NCI-H526 treated with DMSO at 0.1 percent for 48 hours (cell line): ENCODE data around the gene TUBB4A.
A peak's percentile ranks its signal among the peaks of the same experiment; 100 is the strongest.
"Not testable (repeated sequence)": the region's sequence is repeated elsewhere in the genome, so short reads cannot be mapped to it uniquely, and the experiment has no call there.

ENCODE experiments used
- DNase-seq: peaks from one replicate; lab custom pipeline; 2025; lab: John Stamatoyannopoulos, UW

Gene TUBB4A

DNA sequence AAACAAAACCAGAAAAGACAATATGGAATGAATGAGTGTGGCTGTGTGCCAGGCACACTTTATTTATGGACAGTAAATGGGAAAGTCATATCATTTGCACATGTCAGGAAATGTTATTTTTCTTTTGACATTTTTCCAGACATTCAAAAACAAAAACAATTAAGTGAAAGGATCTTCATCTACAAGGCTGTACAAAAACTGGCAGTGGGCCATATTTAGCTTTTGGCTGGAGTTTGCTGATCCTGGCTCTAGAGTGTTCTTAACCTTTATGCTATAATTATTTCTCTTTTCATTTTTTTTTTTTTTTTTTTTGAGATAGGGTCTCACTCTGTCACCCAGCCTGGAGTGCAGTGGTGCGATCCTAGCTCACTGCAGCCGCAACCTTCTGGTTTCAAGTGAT lies 22.2 kb upstream of the TUBB4A start:
- no peak for DNase-seq

DNA sequence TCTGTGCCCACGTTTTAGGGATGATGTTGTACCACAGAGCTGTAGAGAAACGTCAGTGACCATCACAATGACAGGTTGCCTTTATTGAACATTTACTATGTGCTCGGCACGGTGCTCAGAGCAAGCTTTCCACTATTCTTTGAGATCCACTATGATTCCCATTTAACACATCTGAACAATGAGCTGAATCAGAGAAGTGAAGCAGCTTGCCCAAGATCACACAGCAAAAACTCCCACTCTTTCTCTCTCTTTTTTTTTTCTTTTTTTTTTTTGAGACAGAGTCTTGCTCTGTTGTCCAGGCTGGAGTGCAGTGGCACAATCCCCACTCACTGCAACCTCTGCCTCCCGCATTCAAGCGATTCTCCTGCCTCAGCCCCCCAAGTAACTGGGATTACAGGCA lies 20.6 kb upstream of the TUBB4A start:
- no peak for DNase-seq

DNA sequence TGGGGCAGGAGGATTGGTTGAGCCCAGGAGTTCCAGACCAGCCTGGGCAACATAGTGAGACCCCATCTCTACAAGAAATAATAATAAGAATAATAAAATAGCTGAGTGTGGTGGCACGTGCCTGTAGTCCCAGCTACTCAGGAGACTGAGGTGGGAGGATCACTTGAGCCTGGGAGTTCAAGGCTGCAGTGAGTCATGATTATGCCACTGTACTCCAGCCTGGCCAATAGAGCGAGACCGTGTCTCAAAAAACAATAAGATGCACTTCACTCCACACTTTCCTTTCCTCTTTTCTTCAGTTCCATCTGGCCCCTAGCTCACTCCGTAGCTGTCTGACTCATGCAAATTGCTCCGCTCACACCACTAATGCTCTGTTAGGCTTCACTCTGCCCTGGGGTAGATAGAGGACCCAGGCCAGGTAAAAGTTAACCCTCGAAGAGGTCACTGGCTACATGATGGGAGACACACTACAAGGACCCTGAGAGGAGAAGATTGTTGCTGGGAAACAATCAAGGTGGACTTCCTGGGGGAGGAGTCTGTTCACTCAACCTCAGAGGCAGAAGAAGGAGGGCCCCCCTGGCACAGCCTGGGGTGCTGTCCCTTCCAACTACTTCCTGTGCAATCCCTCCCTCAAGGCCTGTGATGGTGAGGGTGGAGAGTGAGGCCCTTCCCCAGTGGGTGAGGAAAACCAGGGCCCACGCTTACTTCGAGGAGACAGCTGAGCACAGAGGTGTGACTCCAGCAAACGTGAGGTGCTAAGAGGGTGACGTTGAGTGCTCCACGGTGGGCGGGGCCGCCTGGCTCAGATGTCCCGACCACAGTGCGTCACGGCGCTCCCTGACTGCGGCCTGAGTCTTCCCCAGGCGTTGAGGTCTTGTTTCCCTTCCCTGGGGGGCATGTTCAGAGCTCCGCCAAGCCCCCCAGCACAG lies 19.9 kb upstream of the TUBB4A start:
- DNase-seq: no peak

DNA sequence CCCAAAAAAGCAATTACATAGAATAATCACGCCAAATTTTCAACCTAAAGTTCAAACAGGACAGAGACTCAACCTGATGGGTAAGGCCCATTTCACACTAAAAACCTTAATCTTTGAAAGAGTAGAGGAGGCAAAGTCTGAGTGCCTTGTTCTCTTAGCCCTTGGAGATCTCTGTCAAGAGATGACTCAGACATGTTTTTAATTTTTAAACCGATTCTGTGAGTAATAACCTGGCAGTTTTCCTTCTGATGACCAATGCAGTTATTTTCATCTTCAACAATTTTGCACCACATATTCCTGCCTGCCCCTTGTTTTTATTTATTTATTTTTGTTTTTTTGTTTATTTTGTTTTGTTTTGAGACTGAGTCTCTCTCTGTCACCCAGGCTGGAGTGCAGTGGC lies 17.2 kb upstream of the TUBB4A start:
- DNase-seq: no peak

DNA sequence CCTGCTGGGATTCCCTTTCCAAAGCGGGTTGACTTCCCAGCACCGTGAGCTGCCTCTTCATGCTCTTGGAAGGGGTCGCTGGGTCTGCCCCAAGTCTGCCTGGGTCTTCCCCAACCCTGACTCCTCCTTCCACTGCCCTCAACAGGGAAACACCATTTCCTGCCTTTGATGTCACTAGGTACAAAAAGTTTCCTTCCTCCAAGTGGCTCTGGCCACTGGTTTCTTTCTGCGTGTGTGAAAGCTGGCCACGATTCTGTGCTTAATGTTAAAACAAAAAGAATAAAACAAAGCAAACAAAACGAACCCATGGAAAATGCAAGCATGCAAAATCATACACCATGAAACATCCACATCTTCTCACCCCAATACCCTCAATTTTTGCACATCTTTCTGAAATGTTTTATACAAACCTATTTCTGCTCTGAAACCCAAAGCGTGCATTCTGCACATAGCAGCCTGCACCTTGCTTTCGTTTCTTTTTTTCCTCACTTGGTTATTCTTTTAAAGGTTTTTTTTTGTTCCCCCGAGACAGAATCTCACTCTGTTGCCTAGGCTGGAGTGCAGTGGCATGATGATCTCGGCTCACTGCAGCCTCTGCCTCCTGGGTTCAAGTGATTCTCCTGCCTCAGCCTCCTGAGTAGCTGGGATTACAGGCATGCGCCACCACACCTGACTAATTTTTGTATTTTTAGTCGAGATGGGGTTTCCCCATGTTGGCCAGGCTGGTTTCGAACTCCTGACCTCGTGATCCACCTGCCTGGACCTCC lies 16.2 kb upstream of the TUBB4A start:
- DNase-seq: no peak

DNA sequence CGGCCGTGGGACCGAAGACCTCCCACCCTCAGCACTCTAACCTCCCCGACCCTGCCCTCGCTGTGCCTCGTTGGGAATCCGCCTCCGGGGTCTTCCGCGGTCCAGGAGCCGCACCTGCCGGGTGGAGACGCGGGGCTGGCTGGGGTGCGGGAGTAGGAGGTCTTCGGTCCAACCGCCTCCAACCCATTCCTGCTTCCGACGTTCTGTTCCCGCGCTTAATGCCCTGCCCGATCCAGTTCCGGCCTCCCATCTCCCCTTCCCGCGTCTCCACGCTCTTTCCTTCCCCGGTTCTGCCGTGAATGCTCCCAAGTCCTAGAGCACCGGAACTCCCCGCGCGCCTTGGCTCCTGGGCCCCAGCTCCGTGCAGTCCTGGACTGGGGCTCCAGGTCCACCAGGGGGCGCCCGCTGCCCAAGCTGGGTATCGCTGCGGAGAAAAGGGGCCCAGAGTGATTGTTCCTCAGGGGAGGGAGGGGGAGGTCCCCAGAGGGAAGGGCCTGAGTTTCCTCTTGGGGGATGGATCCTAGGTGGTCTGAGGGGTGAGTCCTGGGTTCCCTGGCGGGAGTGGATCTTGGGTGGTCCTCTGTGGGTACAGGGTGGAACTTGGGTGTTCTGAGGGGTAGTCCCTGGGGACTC lies 14.7 kb upstream of the TUBB4A start:
- DNase-seq: peak; percentile 65

DNA sequence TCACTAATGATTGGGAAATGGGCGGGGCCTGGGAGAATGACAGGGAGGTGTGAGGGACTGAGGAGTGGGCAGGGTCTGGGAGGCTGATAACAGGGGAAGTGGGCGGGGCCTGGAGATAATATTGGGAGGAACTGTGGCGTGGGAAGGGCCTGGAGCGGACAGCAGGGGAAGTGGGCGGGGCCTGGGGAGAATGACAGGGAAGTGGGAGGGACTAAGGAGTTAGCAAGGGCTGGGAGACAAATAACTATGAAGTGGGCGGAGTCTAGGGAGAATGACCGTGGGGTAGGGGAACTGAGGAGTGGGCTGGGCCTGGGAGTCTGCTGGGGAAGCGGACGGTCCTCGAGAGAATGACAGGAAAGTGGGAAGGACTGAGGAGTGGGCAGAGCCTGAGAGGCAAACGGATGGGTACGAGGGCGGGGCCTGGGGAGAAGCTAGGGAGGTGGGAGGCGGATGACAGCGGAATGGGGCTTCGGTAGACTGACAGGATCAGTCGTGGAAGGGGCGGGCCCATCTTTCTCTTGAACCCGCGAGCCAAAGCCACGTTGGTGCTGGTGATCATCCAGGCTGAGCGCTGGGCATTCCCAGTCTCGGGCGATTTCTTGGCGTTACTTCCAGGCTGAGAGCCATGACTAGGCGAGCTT lies 14.0 kb upstream of the TUBB4A start:
- peak; percentile 89 for DNase-seq

DNA sequence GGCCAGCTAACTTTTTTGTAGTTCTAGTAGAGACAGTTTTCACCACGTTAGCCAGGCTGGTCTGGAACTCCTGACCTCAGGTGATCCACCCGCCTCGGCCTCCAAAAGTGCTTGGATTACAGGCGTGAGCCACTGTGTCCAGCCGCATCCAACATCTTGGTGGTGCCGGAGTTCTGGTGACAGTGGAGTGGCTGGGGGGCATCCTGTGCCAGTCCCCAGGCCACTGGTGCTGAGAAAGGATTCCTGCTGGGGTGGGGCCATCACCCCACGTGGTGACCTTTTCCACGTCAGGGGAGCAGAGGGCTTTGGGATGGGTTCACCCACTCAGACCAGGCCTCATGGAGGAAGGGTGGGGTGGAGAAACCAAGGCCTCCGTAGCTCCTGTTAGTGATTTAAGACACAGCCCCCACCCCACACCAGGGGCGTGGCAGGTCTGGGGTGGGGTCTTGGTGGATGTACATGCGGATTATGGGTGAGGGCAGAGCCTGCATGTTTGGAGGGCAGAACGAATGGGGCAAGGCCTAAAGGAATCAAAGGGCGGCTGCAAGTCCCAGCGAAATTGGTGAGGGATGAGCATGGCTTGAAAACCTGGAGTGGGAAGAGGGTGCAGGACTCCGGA lies 12.9 kb upstream of the TUBB4A start:
- no peak for DNase-seq

DNA sequence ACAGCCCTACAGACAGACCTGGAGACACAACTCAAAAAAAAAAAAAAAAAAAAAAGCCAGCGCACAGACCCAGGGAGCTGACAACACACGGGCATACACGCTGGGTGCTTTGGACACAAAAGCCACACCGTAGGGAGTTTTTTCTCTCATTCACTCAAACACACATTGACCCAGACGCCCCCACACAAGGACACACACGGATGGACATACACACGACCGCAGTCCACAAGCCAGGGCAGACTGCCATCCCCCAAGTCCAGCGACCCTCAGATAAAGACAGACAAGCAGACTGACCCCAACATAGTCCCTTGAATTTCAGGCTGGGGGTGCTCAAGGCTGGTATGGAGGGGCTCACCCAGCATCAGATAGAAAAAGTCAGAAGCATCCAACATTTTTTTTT lies 12.0 kb upstream of the TUBB4A start:
- no peak for DNase-seq

DNA sequence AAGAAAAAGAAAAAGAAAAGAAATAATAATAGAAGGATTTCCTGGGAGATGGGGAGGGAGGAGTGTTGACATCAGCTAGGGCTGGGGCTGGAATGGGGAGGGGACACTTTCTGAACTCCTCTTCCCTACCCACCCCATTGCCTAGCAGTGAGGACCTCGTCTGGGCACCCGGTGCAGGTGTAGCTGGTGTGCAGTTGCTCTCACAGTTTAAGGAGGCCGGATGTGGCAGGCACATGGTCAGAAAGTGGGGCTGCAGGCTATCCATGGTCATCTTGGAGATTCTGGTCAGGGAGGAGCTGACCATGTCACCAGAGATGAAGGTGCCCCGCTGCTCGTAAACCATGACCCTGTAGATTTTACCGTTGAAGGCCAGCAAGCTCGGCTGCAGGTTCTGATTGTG lies 8.5 kb upstream of the TUBB4A start:
- no peak for DNase-seq

DNA sequence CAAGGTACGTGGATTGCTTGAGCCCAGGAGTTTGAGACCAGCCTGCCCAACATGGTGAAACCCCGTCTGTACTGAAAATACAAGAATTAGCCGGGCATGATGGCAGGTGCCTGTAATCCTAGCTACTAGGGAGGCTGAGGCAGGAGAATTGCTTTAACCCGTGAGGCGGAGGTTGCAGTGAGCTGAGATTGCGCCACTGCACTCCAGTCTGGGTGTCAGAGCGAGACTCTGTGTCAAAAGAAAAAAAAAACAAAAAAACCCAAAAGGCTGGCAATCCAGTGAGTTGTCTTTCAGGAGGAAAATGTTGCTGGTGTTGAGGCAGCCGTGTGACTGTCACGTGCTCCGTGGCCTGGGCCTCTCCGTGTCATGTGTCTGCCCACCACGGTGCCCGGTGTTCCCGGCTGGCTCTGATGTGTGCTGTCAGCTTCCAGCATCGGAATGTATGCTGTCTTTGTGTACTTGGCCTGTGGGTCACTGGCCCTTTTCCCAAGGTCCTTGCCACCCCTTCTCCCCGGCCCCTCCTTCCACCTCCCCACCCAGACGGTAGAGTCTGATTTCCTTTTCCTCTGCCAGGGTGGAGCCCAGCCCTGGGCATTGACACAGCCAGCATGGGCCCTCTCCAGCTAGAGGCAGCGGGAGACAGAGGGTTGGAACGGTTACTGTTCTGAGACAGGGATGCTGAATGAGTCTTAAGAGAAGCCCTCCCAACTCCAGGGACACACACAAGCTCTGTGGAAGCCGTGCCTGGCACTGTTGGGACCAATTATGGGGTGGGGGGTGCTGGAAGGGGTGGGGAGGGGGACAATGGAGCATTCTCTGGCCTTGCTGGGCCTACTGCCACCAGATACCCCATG lies 7.2 kb upstream of the TUBB4A start:
- DNase-seq: no peak

DNA sequence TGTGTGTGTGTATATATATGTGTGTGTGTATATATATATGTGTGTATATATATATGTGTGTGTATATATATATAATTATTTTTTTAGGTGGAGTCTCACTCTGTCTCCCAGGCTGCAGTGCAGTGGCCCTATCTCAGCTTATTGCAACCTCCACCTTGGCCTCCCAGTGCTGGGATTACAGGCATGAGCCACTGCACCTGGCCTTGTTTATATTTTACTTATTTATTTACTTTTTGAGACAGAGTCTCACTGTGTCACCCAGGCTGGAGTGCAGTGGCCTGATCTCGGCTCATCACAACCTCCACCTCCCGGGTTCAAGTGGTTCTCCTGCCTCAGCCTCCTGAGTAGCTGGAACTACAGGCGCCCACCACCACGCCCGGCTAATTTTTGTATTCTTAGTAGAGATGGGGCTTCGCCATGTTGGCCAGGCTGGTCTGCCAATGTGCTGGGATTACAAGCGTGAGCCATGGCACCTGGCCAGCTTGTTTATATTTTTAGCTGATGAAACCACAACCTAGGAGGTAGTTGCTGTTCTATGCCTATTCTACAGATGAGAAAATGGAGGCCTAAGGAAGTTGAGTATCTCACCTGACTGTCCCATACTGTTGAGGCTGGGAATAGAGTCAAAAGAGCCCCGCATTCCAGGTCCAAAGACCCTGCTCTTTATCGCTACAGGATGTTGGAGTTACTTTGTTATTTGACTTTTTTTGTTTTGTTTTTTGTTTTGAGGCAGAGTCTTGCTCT lies 6.1 kb upstream of the TUBB4A start:
- not testable (repeated sequence) for DNase-seq

DNA sequence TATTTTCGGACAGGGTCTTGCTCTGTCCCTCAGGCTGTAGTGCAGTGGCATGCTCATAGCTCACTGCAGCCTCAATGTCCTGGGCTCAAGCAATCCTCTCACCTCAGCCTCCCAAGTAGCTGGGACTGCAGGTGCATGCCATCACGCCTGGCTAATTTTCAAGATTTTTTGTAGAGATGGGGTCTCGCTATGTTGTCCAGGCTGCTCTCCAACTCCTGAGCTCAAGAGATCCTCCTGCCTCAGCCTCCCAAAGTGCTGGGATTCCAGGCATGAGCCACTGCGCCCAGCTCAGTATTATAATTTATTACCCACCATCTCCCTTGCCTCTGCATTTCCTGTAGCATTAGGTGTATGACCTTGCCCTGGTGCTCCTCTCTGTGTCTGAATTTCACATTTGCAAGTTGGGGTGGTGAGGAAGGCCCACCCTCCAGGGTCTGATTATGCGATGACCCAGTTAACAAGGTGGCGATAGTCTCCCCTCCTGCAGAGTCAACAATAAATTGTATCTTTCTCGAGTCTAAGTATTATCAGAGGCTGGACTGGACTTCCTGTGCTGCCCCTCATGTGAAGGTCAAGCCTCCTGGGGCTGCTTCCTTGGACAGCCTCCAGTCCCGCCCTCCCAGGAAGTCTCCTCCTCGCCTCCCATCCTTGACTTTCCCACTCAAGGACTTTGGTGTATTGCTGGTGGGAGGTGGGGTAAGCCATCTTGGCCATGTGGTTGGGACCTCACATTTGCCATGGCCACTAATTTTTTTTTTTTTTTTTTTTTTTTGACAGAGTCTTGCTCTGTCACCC lies 1.5 kb upstream of the TUBB4A start:
- no peak for DNase-seq

DNA sequence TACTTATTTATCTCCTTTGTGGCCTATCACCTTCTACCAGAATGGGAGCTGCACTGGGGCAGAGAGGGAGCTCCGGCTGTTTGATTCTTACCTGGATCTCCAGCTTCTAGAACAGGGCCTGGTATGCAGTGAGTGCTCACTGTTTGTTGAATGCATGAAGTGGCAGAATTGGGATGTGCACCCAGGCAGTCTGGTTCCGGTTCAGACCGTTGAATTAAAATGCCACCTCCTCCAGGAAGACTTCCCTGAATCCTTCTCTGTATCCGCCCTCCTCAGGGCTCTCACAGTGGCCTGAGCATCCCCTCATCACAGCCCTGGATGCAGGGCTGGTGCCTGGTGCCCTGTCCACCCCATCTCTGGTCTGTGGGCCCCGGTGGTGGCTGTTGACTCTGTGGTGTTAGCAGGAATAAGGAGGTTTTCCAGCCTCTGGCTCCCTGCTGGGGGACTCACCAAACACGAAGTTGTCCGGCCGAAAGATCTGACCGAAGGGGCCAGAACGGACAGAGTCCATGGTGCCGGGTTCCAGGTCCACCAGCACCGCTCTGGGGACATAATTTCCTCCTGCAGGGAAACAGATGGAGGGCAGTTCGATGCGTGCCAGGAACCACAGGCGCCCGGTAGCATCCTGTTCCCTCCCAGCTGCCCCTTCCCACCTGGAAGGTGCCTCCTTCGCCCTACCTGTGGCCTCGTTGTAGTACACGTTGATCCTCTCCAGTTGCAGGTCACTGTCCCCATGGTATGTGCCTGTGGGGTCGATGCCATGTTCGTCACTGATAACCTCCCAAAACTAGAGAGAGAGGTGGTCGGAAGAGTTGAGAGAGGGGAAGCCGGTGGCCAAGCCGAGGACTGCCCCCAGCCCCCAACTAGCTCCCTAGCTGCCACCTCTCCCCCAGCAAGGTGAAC lies 1.0 kb downstream of the TUBB4A start:
- no peak for DNase-seq

DNA sequence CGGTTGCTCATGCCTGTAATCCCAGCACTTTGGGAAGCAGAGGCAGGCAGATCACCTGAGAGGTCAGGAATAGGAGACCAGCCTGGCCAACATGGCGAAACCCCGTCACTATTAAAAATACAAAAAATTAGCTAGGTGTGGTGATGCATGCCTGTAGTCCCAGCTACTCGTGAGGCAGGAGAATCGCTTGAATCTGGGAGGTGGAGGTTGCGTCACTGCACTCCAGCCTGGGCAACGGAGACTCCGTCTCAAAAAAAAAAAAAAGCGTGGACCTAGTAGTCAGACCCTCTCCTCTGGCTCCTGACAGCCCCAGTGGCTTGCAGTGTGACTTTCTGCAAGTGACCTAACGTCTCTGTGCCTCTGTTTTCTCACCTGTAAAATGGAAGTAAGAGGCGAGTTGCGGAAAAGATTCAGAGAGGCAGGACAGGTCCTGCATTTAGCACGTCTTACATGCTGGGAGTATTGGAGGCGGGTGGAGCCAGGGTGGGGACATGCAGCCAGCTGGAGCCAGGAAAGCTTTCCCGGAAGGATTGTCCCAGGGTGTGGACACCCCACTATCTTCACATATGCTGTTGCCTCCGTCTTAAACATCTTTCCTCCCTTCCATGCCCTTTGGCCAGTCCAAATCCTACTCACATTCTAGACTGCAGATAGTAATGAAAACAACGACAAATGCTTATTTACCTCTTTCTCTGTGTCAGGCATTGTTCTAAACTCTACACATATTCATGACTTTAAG lies 2.9 kb downstream of the TUBB4A start:
- DNase-seq: no peak

DNA sequence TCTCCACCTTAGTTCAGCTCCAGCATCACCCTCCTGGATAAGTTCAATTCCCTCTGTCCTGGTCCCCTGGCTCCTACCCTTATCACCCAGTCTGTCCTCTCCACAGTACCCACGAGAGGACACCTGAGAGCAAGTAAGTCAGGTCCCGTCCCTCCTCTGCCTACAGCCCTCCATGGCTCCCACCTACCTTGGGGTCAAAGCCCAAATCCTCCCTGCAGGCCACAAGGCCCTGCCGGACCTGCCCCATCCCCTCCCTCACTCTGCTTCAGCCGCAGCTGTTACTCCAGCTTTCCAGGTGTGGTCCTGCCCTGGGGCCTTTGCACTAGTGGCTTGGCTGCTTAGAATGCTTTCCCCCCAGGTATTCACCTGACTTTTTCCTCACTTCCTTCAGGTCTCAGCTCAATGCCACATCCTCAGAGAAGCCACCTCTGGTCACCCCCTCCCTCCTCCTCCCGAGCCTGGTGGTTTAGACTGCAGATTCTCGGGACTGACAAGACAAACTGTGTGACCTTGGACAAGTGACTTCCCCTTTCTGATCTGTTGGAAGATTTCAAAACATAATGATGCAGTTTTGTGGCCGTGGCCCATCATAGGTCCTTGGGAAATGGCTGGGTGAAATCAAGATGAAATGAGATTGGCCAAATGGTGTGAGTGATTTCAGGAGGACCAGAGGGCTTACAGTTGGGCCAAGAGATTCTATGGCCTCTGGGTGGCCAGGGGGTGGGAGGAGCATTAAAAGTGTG lies 3.6 kb downstream of the TUBB4A start:
- DNase-seq: no peak

DNA sequence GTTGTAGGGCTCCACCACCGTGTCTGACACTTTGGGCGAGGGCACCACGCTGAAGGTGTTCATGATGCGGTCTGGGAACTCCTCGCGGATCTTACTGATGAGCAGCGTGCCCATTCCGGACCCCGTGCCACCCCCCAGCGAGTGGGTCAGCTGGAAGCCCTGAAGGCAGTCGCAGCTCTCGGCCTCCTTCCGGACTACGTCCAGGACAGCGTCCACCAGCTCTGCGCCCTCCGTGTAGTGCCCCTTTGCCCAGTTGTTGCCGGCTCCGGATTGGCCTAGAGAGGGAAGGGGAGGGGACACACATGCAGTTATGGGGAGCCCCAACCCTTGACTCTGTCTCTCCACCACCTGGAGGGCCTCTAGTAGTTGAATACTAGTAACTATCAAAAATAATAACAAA lies 6.2 kb downstream of the TUBB4A start:
- no peak for DNase-seq
